AG10803 (cell line): ENCODE data around the gene ID4.

Experiments used
- DNase-seq: peaks from one replicate; pipeline ENCODE4 v3.0.0; 2010; ENCODE audit warnings: low read depth
- H3K4me3 ChIP-seq: 2 replicates; pipeline ENCODE4 v1.5.1; 2011; ENCODE audit warnings: mild to moderate bottlenecking, low read length, control low read depth
- TF ChIP-seq, protein P1 (sequence below): conservative IDR thresholded peaks from 2 replicates; pipeline ENCODE4 v1.5.1; 2011; ENCODE audit warnings: mild to moderate bottlenecking, low read length, control low read depth, inconsistent platforms

ID4 gene, protein sequence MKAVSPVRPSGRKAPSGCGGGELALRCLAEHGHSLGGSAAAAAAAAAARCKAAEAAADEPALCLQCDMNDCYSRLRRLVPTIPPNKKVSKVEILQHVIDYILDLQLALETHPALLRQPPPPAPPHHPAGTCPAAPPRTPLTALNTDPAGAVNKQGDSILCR

DNA sequence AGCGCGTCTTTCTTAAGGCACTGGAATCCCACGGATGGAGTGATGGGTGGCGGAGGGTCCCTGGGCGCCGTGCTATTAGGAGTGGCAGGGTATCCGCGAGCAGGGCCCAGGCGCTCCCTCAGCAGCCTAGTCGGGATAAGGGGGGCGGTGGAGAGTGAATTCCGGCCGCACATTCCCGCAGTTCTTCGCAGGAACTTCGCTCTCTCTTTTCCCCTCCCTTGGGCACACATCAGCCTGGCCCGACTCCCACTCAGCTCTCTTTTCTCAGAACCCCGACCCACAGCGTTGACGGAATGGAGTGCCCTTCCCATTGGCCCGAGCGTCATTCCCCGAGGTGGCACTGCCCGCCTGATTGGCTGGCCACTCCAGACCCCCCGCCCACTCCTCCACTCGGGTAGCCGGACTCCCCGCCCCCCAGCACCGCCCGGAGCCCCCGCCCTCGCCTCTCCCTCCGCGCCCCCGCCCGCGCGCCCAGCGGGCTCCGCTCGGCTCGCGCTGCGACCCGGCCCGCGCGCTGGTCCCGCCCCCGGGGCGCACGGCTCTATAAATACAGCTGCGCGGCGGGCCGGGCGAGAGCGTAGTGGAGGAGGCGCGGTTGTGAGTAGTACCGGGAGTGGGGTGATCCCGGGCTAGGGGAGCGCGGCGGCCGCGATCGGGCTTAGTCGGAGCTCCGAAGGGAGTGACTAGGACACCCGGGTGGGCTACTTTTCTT, at the start of gene ID4:
Gene ID4, plus strand, starts transcription at position 572 of the 712 bp plus-strand sequence. CDS start 385 bp downstream, outside the sequence.
- TF ChIP-seq, protein P1, sequence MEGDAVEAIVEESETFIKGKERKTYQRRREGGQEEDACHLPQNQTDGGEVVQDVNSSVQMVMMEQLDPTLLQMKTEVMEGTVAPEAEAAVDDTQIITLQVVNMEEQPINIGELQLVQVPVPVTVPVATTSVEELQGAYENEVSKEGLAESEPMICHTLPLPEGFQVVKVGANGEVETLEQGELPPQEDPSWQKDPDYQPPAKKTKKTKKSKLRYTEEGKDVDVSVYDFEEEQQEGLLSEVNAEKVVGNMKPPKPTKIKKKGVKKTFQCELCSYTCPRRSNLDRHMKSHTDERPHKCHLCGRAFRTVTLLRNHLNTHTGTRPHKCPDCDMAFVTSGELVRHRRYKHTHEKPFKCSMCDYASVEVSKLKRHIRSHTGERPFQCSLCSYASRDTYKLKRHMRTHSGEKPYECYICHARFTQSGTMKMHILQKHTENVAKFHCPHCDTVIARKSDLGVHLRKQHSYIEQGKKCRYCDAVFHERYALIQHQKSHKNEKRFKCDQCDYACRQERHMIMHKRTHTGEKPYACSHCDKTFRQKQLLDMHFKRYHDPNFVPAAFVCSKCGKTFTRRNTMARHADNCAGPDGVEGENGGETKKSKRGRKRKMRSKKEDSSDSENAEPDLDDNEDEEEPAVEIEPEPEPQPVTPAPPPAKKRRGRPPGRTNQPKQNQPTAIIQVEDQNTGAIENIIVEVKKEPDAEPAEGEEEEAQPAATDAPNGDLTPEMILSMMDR = no peak
- peak; percentile 97 for DNase-seq
- H3K4me3 ChIP-seq = peak within 1 kb of the TSS; percentile 78

DNA sequence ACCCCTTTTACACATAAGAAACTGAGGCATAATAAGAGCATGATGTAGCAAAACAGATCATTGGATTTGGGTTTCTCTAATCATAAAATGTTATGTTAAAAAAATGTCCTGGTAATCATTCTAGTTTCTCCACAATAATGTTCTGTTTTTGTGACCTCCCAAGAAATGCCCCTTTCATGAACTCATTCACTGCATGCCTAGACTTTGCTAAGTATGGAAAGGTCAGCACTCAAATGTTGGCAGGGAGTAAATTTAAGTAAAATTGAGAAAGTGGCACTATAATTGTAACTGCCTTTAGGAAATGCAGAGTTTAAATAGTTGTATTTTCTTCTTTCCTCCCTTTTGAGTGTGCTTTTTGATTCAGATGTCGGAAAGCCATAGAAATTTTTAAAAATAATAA, 48.5 kb upstream of the ID4 start:
- DNase-seq = no peak
- TF ChIP-seq, protein P1 = no peak
- no peak overlapping the region for H3K4me3 ChIP-seq

DNA sequence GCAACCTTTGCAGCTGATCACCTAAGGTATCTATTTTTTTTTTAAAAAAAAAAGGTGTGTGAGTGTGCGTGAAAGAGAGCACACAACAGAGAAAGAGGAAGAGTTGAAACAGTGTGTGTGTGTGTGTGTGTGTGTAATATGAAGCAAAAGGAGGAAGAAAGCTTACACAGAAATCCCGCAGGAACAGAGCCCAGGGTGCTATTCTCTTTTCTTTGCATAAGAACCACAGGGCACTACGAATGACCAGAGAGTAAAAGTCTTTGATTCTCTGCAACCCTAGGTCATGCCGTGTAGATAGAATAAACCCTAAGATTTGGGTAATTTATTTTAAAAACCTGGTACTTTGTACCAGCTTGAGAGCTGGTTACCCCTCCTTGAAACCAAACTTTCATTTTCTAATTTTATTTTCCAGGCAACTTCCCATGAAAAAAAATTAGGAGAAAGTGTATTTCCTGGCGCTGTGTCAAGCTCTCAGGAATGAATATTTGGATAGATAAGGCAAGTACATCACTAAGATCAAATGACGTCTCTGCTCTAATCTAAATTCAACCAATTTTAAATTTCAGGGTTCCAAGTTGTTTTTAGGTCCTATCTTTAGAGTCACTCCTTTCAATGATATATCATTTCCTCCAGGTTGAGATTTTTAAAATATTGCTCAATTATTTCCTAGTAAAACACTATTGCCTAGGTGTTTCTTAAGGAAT, 47.9 kb upstream of the ID4 start:
- no peak overlapping the region for H3K4me3 ChIP-seq
- TF ChIP-seq, protein P1 = no peak
- no peak for DNase-seq

DNA sequence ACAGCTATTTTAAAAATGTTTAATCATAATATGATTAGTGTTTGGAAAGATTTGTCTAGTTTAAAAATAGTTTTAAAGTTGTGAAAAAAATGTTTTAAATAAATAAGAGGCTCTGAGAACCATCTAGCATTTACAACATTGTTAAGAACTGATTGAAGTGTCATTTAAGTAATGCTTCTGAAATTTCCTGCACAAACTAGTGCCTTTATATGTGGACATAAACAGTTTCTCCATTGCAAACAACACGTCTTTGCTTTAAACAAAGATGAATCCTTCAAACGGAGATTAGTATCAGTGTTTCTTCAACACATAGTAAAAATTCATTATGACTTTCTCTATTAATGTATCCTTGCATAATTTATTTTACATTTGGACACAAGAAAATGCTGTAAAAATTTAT, 45.9 kb upstream of the ID4 start:
- no peak for DNase-seq
- TF ChIP-seq, protein P1 = no peak
- no peak overlapping the region for H3K4me3 ChIP-seq

DNA sequence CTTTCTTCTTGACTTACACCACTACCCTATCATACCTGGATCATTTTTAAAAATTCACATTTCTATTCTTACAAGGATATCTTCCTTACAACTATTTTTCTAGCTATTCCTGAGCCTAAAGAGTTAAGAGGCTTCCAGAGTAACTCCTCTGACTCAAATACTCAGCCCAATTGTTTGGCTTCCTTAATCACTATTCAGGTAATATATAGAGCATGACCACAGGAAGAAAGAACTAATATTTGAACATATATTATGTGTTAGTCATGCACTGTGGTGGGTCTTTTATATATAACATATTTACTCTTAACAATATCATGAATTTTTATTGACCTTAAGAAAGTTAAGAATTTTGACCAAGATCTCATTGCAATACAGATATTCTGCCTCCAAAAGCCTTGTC, 42.0 kb upstream of the ID4 start:
- TF ChIP-seq, protein P1 = no peak
- no peak overlapping the region for H3K4me3 ChIP-seq
- DNase-seq = no peak

DNA sequence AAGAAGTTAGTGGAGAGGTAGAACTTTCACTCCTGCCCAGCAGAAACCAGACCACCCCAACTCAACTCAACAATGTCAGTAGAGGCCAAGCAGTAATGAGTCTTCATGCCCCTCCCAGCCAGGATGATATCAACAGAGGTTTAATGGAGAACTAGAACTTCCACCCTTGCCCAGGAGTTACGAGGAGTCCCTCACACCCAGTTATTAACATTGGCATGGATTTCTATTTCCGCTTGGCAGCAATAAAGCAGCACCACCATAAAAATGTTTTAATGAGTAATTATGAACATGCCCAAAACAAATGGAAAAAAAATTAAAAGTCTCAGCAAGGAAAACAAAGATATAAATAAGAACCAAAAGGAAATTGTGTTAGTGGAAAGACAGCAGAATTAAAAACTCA, 40.7 kb upstream of the ID4 start:
- H3K4me3 ChIP-seq = no peak overlapping the region

More for the DNA sequence above, 40.7 kb upstream of the ID4 start:
- TF ChIP-seq, protein P1 = no peak
- DNase-seq = no peak
